Gastrocnemius medialis (tissue), 4 donors: ENCODE data around the gene PSMG4. TPM values are rescaled to one million over a fixed set of nuclear protein-coding genes. Genes with fewer than 3 reads are reported as not detected.

ENCODE experiments used
- ATAC-seq, 2 donors: fragments of 150-250 bp; one replicate each; pipeline ENCODE4 v1.9.1; 2016
- DNase-seq, 2 donors: peaks; one replicate each; pipeline ENCODE4 v3.0.0-alpha.2; 2019
- H3K27ac ChIP-seq, 4 donors: fragments of 200-600 bp; sonication (generic); 1 replicate in 1 of 4; 2 replicates in 3 of 4; pipeline ENCODE4 v1.5.1; 2016 to 2018; ENCODE audit warnings: mild to moderate bottlenecking in 2 of 4, moderate library complexity in 1 of 4
- H3K27me3 ChIP-seq, 3 donors: fragments of 200-600 bp; sonication (generic) in 2 of 3; 1 replicate in 1 of 3; 2 replicates in 2 of 3; pipeline versions ENCODE4 v1.5.1 to v1.6.0; 2016 to 2019; ENCODE audit warnings: mild to moderate bottlenecking in 1 of 3, moderate library complexity in 1 of 3
- H3K36me3 ChIP-seq, 2 donors: fragments of 200-600 bp; sonication (generic) in 1 of 2; one replicate each; pipeline ENCODE4 v1.5.1; 2017 to 2018
- H3K4me1 ChIP-seq, 2 donors: fragments of 200-600 bp; sonication (generic) in 1 of 2; one replicate each; pipeline ENCODE4 v1.5.1; 2016 to 2017; ENCODE audit warnings: mild to moderate bottlenecking in 2 of 2
- H3K4me3 ChIP-seq, 4 donors: fragments of 200-600 bp; sonication (generic) in 3 of 4; 1 replicate in 1 of 4; 2 replicates in 3 of 4; pipeline ENCODE4 v1.5.1; 2016 to 2019; ENCODE audit warnings: mild to moderate bottlenecking in 2 of 4
- H3K9me3 ChIP-seq, 3 donors: fragments of 200-600 bp; sonication (generic) in 2 of 3; 1 replicate in 1 of 3; 2 replicates in 2 of 3; pipeline ENCODE4 v1.5.1; 2016 to 2019
- POLR2A ChIP-seq, 2 donors: fragments of 450-650 bp; IDR thresholded peaks; one replicate each; pipeline ENCODE4 v1.6.1; 2017; ENCODE audit warnings: antibody characterized with exemption in 2 of 2, mild to moderate bottlenecking in 2 of 2, moderate library complexity in 2 of 2
- in situ Hi-C, 4 donors: fragments of 200-750 bp; cut with MboI; loops; one replicate each; pipeline versions ENCODE4 v1.15.0 to v1.8.0; 2017; ENCODE audit warnings: low sequenced_read_pairs in 4 of 4
- intact Hi-C: fragments of 100-400 bp; cut with DNase I; formaldehyde crosslinking; loops from one replicate; pipeline ENCODE4 v1.15.1; 2023; ENCODE audit warnings: low total_unique reads
- total RNA-seq, 4 donors: library from RNA; depleted of rRNA; stranded (reverse); fragments of >200 nt; gene quantifications; one replicate each; pipeline versions ENCODE4 v1.1.0 to v1.2.3, GENCODE V29; 2016
- TF ChIP-seq, protein P1 (sequence below), 5 experiments: fragments of 450-650 bp in 3 of 5; fragments of 200-600 bp in 2 of 5; sonication (generic) in 2 of 5; IDR thresholded peaks in 4 of 5; conservative IDR thresholded peaks in 1 of 5; 1 replicate in 4 of 5; 2 replicates in 1 of 5; pipeline ENCODE4 v1.5.1; 2016 to 2019; ENCODE audit warnings: antibody characterized with exemption in 5 of 5, mild to moderate bottlenecking in 3 of 5, moderate library complexity in 3 of 5

The PSMG4 gene
- total RNA-seq, 4 donors from 2014 or later, result 16.4 to 27.6 (median 22.0) TPM

- intact Hi-C loops, result no loop called here
- DNase-seq (peak in 1 of 2 donors; percentile 11), ATAC-seq (no peak)
- TF ChIP-seq, protein P1, sequence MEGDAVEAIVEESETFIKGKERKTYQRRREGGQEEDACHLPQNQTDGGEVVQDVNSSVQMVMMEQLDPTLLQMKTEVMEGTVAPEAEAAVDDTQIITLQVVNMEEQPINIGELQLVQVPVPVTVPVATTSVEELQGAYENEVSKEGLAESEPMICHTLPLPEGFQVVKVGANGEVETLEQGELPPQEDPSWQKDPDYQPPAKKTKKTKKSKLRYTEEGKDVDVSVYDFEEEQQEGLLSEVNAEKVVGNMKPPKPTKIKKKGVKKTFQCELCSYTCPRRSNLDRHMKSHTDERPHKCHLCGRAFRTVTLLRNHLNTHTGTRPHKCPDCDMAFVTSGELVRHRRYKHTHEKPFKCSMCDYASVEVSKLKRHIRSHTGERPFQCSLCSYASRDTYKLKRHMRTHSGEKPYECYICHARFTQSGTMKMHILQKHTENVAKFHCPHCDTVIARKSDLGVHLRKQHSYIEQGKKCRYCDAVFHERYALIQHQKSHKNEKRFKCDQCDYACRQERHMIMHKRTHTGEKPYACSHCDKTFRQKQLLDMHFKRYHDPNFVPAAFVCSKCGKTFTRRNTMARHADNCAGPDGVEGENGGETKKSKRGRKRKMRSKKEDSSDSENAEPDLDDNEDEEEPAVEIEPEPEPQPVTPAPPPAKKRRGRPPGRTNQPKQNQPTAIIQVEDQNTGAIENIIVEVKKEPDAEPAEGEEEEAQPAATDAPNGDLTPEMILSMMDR (IDR thresholded peaks at IDR 0.05 in 4 of 5, conservative IDR thresholded peaks at IDR 0.05 in 1 of 5), result no peak
- no peak for TF ChIP-seq POLR2A (IDR thresholded peaks at IDR 0.05)
- Histone ChIP-seq H3K36me3 (no peaks in the 10 kb centered on the region), H3K4me1 (peaks cover 20 to 23% of the 10 kb centered on the region in 2 donors), H3K9me3 (no peaks in the 10 kb centered on the region), H3K27me3 (no peaks in the 10 kb centered on the region), H3K4me3 (no peak overlapping the region), H3K27ac (no peak overlapping the region)
- in situ Hi-C loops, result loop anchor here (10.0 to 25.0 kb wide), 3 partner anchors 177 to 727 kb away; partner anchors contain the start of gene SLC22A23 (in 4 of the 4)
Measured at GRCh38 chr6:3285049-3285639, 26.4 kb downstream of the PSMG4 start.

GRCh38 chr6:3285732-3286131 lies 27.0 kb downstream of the PSMG4 start:
- in situ Hi-C loops (loop anchor here (10.0 to 25.0 kb wide), 3 partner anchors 177 to 727 kb away; partner anchors contain the start of gene SLC22A23 (in 4 of the 4)), intact Hi-C loops (no loop called here)
- peak in 1 of 2 donors; percentile 8 for DNase-seq
- no peaks in the 10 kb centered on the region for H3K27me3 ChIP-seq
- ATAC-seq, result no peak
- H3K4me1 ChIP-seq, result peaks cover 20 to 23% of the 10 kb centered on the region in 2 donors
- H3K4me3 ChIP-seq, result no peak overlapping the region
- H3K27ac ChIP-seq, result no peak overlapping the region
- TF ChIP-seq, protein P1 (IDR thresholded peaks at IDR 0.05 in 4 of 5, conservative IDR thresholded peaks at IDR 0.05 in 1 of 5), result no peak
- TF ChIP-seq POLR2A (IDR thresholded peaks at IDR 0.05), result no peak
- no peaks in the 10 kb centered on the region for H3K9me3 ChIP-seq
- no peaks in the 10 kb centered on the region for H3K36me3 ChIP-seq

DNA sequence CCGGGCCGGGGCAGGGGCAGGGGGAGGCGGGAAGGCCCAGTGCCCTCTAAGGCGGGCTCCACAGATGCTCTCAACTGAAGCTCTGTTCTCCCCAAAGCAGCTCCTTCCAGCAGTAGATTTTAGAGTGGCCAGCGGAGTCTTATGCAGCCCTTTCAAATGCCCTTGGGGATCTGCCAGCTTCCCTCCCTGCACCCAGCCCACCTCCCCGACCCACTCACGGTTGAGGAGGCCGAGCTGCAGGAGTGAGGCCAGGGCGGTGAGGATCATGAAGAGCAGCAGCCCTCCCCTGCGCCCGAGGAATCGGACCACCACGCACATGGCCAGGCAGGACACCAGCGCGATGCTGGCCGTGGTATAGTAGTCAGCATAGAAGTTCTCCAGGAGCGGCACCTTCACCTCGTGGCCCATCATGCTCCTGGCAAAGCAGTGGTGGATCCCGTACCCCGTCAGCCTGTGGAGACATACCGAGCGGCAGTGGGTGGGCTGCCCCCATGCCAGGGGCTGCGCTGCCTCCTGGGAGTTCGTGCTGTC lies 28.0 kb downstream of the PSMG4 start:
- Histone ChIP-seq H3K4me1 (peaks cover 16 to 17% of the 10 kb centered on the region in 2 donors), H3K27me3 (no peaks in the 10 kb centered on the region), H3K4me3 (no peak overlapping the region), H3K9me3 (no peaks in the 10 kb centered on the region), H3K27ac (no peak overlapping the region), H3K36me3 (no peaks in the 10 kb centered on the region)
- peak in 1 of 2 donors; percentile 8 for DNase-seq
- TF ChIP-seq POLR2A (IDR thresholded peaks at IDR 0.05), result no peak
- TF ChIP-seq, protein P1 (IDR thresholded peaks at IDR 0.05 in 4 of 5, conservative IDR thresholded peaks at IDR 0.05 in 1 of 5), result no peak
- no peak for ATAC-seq
- intact Hi-C loops (no loop called here), in situ Hi-C loops (loop anchor here (10.0 to 25.0 kb wide), 3 partner anchors 176 to 726 kb away; partner anchors contain the start of gene SLC22A23 (in 4 of the 4))

DNA sequence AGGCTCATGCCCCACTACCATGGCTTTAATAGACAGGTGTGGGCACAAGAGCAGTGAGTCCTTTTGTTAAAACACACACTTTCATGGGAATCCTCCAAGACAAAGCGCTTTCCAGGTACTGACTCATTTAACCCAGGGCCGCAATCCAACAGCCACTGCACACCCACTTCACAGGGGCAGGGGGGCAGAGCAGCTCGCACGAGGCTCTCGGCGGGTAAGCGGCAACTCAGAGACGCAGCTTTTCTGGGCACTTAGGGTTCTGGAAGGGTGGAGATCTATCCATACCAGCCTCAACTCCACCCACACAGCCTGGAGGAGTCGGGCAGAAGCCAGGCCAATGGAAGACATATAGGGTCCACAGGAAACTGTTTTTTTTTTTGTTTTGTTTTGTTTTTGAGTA lies 28.6 kb downstream of the PSMG4 start:
- peak in 1 of 2 donors; percentile 3 for DNase-seq
- intact Hi-C loops, result no loop called here
- peaks cover 10 to 11% of the 10 kb centered on the region in 2 donors for H3K4me1 ChIP-seq
- H3K36me3 ChIP-seq, result no peaks in the 10 kb centered on the region
- H3K27ac ChIP-seq, result no peak overlapping the region
- TF ChIP-seq, protein P1 (IDR thresholded peaks at IDR 0.05 in 4 of 5, conservative IDR thresholded peaks at IDR 0.05 in 1 of 5), result no peak
- TF ChIP-seq POLR2A (IDR thresholded peaks at IDR 0.05), result no peak
- no peak overlapping the region for H3K4me3 ChIP-seq
- no peak for ATAC-seq
- no peaks in the 10 kb centered on the region for H3K9me3 ChIP-seq
- no peaks in the 10 kb centered on the region for H3K27me3 ChIP-seq
- in situ Hi-C loops, result loop anchor here (10.0 to 25.0 kb wide), 3 partner anchors 175 to 725 kb away; partner anchors contain the start of gene SLC22A23 (in 4 of the 4)
